CD4-positive, CD25-positive, alpha-beta regulatory T cell (primary cell): ENCODE results near the gene RACK1. TPM values are rescaled to one million over a fixed set of nuclear protein-coding genes. Genes with fewer than 3 reads are reported as not detected.

ENCODE experiments used
- ATAC-seq, 2 donors: fragments of 150-1000 bp; cut with Tn5 transposase; one replicate each; pipeline ENCODE4 v1.10.0; 2021; ENCODE audit warnings: low read depth in 2 of 2, moderate number of reproducible peaks in 2 of 2, moderate library complexity in 1 of 2
- DNase-seq, 3 donors: peaks; one replicate each; pipeline versions ENCODE4 v3.0.0 to v3.0.0-alpha.2; 2012 to 2022; ENCODE audit warnings: mixed read lengths in 1 of 3
- H3K27ac ChIP-seq: one replicate; pipeline ENCODE4 v1.7.0; 2013; ENCODE audit warnings: mild to moderate bottlenecking, low read length; ENCODE audit not compliant: insufficient read depth, poor library complexity, severe bottlenecking
- H3K27me3 ChIP-seq: one replicate; pipeline ENCODE4 v1.7.0; 2013; ENCODE audit warnings: low read length; ENCODE audit not compliant: control insufficient read depth, insufficient read depth
- H3K36me3 ChIP-seq: one replicate; pipeline ENCODE4 v1.7.0; 2013; ENCODE audit warnings: mild to moderate bottlenecking, low read length, moderate library complexity; ENCODE audit not compliant: control insufficient read depth, insufficient read depth
- H3K4me1 ChIP-seq: 2 replicates; pipeline ENCODE4 v1.7.0; 2013; ENCODE audit warnings: mild to moderate bottlenecking, low read length; ENCODE audit not compliant: insufficient read depth, control insufficient read depth, poor library complexity, severe bottlenecking
- H3K4me3 ChIP-seq: one replicate; pipeline ENCODE4 v1.7.0; 2013; ENCODE audit warnings: low read depth, mild to moderate bottlenecking, low read length, moderate library complexity
- H3K9me3 ChIP-seq, 2 experiments: 1 replicate in 1 of 2; 2 replicates in 1 of 2; pipeline ENCODE4 v1.7.0; 2013; ENCODE audit warnings: low read length in 2 of 2, mild to moderate bottlenecking in 1 of 2, moderate library complexity in 1 of 2; ENCODE audit not compliant: control insufficient read depth in 2 of 2
- H3K27ac Mint-ChIP-seq, 3 donors: one replicate each; pipeline ENCODE4 v1.8.0; 2020 to 2022; ENCODE audit warnings: mild to moderate bottlenecking in 3 of 3, mixed read lengths in 3 of 3, moderate library complexity in 2 of 3
- H3K27me3 Mint-ChIP-seq: one replicate; pipeline ENCODE4 v1.8.0; 2022; ENCODE audit warnings: mild to moderate bottlenecking, mixed read lengths
- H3K36me3 Mint-ChIP-seq: one replicate; pipeline ENCODE4 v1.8.0; 2020; ENCODE audit warnings: mixed read lengths
- H3K4me1 Mint-ChIP-seq, 4 donors: one replicate each; pipeline ENCODE4 v1.8.0; 2020 to 2022; ENCODE audit warnings: mixed read lengths in 4 of 4, mild to moderate bottlenecking in 1 of 4
- H3K4me3 Mint-ChIP-seq, 4 donors: one replicate each; pipeline ENCODE4 v1.8.0; 2020 to 2022; ENCODE audit warnings: mild to moderate bottlenecking in 4 of 4, mixed read lengths in 4 of 4, moderate library complexity in 3 of 4
- H3K9me3 Mint-ChIP-seq, 7 donors: one replicate each; pipeline ENCODE4 v1.8.0; 2020 to 2022; ENCODE audit warnings: mixed read lengths in 7 of 7, mild to moderate bottlenecking in 3 of 7, moderate library complexity in 2 of 7
- polyA plus RNA-seq, 4 donors: library from polyadenylated mRNA; unstranded; fragments of 300-500 nt; fragmentation: Illumina TruSeq; gene quantifications; one replicate each; pipeline ENCODE4 v1.2.3, GENCODE V29; 2021
- total RNA-seq: library from RNA; stranded (reverse); gene quantifications from one replicate; pipeline ENCODE4 v1.2.3, GENCODE V29; 2022

Gene RACK1
- total and polyA plus RNA-seq, 5 donors from 2014 or later = 1,838 to 2,760 (median 2,238) TPM

GRCh38 chr5:181192337-181193046 is 51.2 kb downstream of the RACK1 start:
- ATAC-seq = no peak

DNA sequence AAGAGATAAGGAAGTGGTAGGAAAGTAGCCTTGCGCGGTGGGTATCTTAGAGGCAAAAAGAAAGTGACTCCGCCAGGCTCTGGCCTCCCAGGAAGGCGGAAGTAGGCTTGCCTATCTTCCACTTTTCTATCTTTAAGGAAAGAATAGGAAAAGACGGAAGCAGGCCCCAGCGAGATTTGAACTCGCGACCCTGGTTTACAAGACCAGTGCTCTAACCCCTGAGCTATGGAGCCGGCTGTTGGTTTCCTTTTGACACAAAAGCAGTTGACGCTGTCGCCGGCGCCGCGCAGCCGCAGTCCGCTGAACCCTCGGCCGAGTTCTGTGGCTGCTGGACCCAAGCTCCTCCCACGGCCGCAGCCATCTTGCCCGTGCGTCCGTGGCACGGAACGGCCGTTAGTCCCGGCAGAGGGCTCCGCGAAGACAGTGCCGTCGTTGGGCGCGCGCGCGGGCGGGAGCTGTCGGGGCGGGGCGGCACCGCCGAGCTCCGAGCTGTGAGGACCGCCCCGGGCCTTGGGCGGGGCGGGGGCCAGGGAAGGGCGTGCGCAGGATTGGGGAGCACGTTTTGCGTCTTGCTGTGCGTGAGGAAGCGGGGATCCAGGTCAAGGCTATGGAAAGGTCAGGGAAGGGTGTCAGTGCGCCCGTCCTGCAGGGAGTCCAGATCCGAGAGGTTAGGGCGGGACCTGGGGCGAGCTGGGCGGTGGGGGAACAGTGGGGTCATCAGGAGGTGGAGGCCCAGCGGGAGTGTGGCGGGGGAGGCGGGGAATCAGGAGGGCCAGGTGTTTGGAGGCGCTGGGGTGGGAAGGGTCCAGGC is 52.0 kb downstream of the RACK1 start:
- peak overlapping the region; percentile 97 to 100 (median 98) for H3K27ac Mint-ChIP-seq

More at GRCh38 chr5:181192337-181193046, 51.2 kb downstream of the RACK1 start:
- Mint-ChIP-seq H3K27me3 (peaks cover 42% of the 10 kb centered on the region), H3K36me3 (peaks cover 20% of the 10 kb centered on the region), H3K9me3 (peaks cover 1 to 19% (median 6%) of the 10 kb centered on the region in 7 donors), H3K4me3 (peak overlapping the region; percentile 97 to 100 (median 99)), H3K27ac (peak overlapping the region; percentile 91 to 98 (median 97)), H3K4me1 (peaks cover 17 to 46% (median 27%) of the 10 kb centered on the region in 4 donors)
- DNase-seq = no peak
- Histone ChIP-seq H3K27me3 (no peaks in the 10 kb centered on the region), H3K4me3 (peak overlapping the region; percentile 27), H3K4me1 (peaks cover 27% of the 10 kb centered on the region), H3K9me3 (no peaks in the 10 kb centered on the region), H3K36me3 (no peaks in the 10 kb centered on the region), H3K27ac (peak overlapping the region; percentile 84)

GRCh38 chr5:181190711-181191525 is 52.8 kb downstream of the RACK1 start:
- Histone ChIP-seq H3K4me1 (peaks cover 27% of the 10 kb centered on the region), H3K27ac (peak overlapping the region; percentile 84), H3K9me3 (no peaks in the 10 kb centered on the region), H3K4me3 (peak overlapping the region; percentile 87), H3K36me3 (no peaks in the 10 kb centered on the region), H3K27me3 (no peaks in the 10 kb centered on the region)
- Mint-ChIP-seq H3K4me3 (peak overlapping the region; percentile 97 to 100 (median 99)), H3K27ac (peak overlapping the region; percentile 97 to 100 (median 98)), H3K36me3 (peaks cover 20% of the 10 kb centered on the region), H3K4me1 (peaks cover 20 to 55% (median 35%) of the 10 kb centered on the region in 4 donors), H3K9me3 (peaks cover 3 to 19% (median 6%) of the 10 kb centered on the region in 7 donors), H3K27me3 (peaks cover 48% of the 10 kb centered on the region)
- DNase-seq (peak; percentile 42 to 65 (median 59)), ATAC-seq (peak; percentile 1 to 3)

More for the DNA sequence above, 52.0 kb downstream of the RACK1 start:
- Histone ChIP-seq H3K4me1 (peaks cover 27% of the 10 kb centered on the region), H3K36me3 (no peaks in the 10 kb centered on the region), H3K4me3 (peak overlapping the region; percentile 87), H3K27me3 (no peaks in the 10 kb centered on the region), H3K9me3 (no peaks in the 10 kb centered on the region), H3K27ac (peak overlapping the region; percentile 84)
- Mint-ChIP-seq H3K36me3 (peaks cover 20% of the 10 kb centered on the region), H3K27me3 (peaks cover 45% of the 10 kb centered on the region), H3K4me1 (peaks cover 17 to 48% (median 29%) of the 10 kb centered on the region in 4 donors), H3K4me3 (peak overlapping the region; percentile 97 to 100 (median 99)), H3K9me3 (peaks cover 3 to 19% (median 6%) of the 10 kb centered on the region in 7 donors)
- ATAC-seq = peak; percentile 65 to 71
- peak; percentile 91 to 97 (median 95) for DNase-seq

DNA sequence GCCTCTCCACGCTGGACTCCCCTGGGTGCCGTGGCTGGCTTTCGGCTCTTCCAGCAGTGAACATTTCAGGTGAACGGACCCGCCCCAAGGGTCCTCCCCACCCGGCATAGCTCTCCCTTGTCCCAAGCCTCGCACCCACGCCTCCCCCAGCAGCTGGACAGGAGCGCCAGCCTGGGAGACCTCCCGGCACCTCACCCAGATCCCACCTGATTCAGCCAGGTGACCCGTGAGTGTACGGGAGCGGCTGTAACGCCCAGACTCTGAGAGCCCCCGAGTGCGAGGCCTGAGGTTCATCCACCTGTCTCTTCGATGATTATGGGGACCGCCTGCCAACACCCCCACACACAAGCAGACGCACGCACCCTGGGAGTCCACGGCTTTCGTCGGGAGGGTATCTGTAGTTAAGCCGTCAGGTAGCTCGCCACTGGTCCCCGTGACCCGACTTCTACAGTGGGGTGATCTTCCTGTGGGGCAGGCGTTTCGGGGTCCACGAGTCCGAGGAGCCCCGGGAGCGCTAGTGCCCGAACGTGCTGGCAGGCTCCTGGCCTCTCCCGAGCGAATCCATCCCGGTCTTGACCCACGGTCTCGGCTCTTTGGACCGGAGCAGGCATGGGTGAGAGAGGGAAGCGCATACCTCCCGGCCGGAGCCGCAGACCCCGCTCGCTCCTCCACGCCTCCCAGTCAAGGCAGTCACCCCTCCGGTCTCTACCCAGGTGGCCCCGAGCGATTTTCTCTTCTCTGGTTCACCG is 53.6 kb downstream of the RACK1 start:
- Mint-ChIP-seq H3K9me3 (peaks cover 3 to 19% (median 6%) of the 10 kb centered on the region in 7 donors), H3K27ac (peak overlapping the region; percentile 97 to 100 (median 98)), H3K36me3 (peaks cover 20% of the 10 kb centered on the region), H3K27me3 (peaks cover 54% of the 10 kb centered on the region), H3K4me1 (peaks cover 21 to 57% (median 39%) of the 10 kb centered on the region in 4 donors), H3K4me3 (peak overlapping the region; percentile 97 to 100 (median 99))
- peak overlapping the region; percentile 87 for H3K4me3 ChIP-seq
- DNase-seq (peak in 2 of 3 donors; percentile 28 to 59), ATAC-seq (no peak)
- H3K27me3 ChIP-seq = no peaks in the 10 kb centered on the region
- H3K9me3 ChIP-seq = no peaks in the 10 kb centered on the region
- peaks cover 27% of the 10 kb centered on the region for H3K4me1 ChIP-seq
- H3K27ac ChIP-seq = peak overlapping the region; percentile 84
- no peaks in the 10 kb centered on the region for H3K36me3 ChIP-seq

GRCh38 chr5:181189363-181189961 is 54.2 kb downstream of the RACK1 start:
- Histone ChIP-seq H3K36me3 (no peaks in the 10 kb centered on the region), H3K4me3 (peak overlapping the region; percentile 87), H3K9me3 (no peaks in the 10 kb centered on the region), H3K27me3 (no peaks in the 10 kb centered on the region), H3K27ac (peak overlapping the region; percentile 84), H3K4me1 (peaks cover 28% of the 10 kb centered on the region)
- H3K9me3 Mint-ChIP-seq = peaks cover 3 to 18% (median 6%) of the 10 kb centered on the region in 7 donors
- peak; percentile 39 to 82 (median 71) for DNase-seq
- peaks cover 21 to 64% (median 40%) of the 10 kb centered on the region in 4 donors for H3K4me1 Mint-ChIP-seq
- peaks cover 54% of the 10 kb centered on the region for H3K27me3 Mint-ChIP-seq
- H3K27ac Mint-ChIP-seq = peak overlapping the region; percentile 97 to 100 (median 98)
- peaks cover 20% of the 10 kb centered on the region for H3K36me3 Mint-ChIP-seq
- peak overlapping the region; percentile 97 to 100 (median 99) for H3K4me3 Mint-ChIP-seq
- peak; percentile 44 to 45 for ATAC-seq

- peak overlapping the region; percentile 84 for H3K27ac ChIP-seq
- peaks cover 20% of the 10 kb centered on the region for H3K36me3 Mint-ChIP-seq
- no peaks in the 10 kb centered on the region for H3K27me3 ChIP-seq
- H3K4me1 Mint-ChIP-seq = peaks cover 21 to 68% (median 46%) of the 10 kb centered on the region in 4 donors
- peaks cover 34% of the 10 kb centered on the region for H3K4me1 ChIP-seq
- H3K36me3 ChIP-seq = no peaks in the 10 kb centered on the region
- no peaks in the 10 kb centered on the region for H3K9me3 ChIP-seq
- H3K27ac Mint-ChIP-seq = peak overlapping the region; percentile 97 to 100 (median 98)
- no peak for ATAC-seq
- H3K4me3 ChIP-seq = peak overlapping the region; percentile 87
- DNase-seq = peak; percentile 54 to 86 (median 84)
- peaks cover 3 to 18% (median 6%) of the 10 kb centered on the region in 7 donors for H3K9me3 Mint-ChIP-seq
- H3K4me3 Mint-ChIP-seq = peak overlapping the region; percentile 97 to 100 (median 99)
- peaks cover 54% of the 10 kb centered on the region for H3K27me3 Mint-ChIP-seq
Observed at GRCh38 chr5:181188700-181189362, 54.9 kb downstream of the RACK1 start.
